ENCODE results near the gene KLHL12.

The KLHL12 gene

DNA sequence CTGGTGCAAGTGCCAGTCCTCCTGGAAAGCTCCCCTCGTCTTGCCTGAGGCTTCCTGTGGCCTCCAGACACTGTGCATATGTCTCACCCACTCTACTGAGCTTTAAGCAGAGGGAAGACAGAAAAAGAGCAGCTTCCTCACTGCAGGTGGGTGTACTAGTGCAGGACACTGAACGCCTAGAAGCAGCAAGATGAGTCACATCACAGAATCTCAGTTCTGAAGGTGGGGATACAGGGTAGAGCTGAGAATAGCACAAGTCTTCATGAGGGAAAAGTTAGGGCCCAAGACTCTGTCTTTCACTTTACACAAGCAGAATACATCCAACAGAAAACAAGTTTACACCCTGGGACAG is 78.9 kb downstream of the KLHL12 start:
- DNase-seq (ENCODE audit: low read depth): no peak
- no peak overlapping the region for H3K4me3 ChIP-seq (ENCODE audit: low read depth, low read length)
- TF ChIP-seq, protein P1, sequence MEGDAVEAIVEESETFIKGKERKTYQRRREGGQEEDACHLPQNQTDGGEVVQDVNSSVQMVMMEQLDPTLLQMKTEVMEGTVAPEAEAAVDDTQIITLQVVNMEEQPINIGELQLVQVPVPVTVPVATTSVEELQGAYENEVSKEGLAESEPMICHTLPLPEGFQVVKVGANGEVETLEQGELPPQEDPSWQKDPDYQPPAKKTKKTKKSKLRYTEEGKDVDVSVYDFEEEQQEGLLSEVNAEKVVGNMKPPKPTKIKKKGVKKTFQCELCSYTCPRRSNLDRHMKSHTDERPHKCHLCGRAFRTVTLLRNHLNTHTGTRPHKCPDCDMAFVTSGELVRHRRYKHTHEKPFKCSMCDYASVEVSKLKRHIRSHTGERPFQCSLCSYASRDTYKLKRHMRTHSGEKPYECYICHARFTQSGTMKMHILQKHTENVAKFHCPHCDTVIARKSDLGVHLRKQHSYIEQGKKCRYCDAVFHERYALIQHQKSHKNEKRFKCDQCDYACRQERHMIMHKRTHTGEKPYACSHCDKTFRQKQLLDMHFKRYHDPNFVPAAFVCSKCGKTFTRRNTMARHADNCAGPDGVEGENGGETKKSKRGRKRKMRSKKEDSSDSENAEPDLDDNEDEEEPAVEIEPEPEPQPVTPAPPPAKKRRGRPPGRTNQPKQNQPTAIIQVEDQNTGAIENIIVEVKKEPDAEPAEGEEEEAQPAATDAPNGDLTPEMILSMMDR (IDR thresholded peaks at IDR 0.05; ENCODE audit: control insufficient read depth, extremely low read depth, insufficient read depth): no peak

DNA sequence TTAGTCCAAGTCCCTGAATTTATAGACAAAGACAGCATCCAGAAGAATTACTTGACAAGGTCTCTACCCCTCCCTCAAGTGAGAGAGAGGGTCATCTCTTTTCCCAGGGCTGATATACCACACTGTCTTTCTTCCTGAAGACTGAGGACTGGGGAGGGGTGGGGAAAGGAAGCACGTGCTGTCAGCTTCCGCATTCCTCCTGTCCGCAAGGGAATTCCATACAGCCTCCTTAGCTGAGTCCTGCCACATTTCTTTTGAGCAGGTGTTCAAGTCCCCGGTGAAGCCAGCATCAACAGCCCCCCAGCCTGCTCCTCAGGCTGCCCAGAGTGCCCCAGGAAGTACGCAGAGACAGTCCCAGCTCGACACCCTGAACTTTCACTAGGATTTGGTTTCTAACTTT is 82.1 kb downstream of the KLHL12 start:
- TF ChIP-seq, protein P1 (IDR thresholded peaks at IDR 0.05; ENCODE audit: control insufficient read depth, extremely low read depth, insufficient read depth): no peak
- no peak overlapping the region for H3K4me3 ChIP-seq (ENCODE audit: low read depth, low read length)
- no peak for DNase-seq (ENCODE audit: low read depth)

DNA sequence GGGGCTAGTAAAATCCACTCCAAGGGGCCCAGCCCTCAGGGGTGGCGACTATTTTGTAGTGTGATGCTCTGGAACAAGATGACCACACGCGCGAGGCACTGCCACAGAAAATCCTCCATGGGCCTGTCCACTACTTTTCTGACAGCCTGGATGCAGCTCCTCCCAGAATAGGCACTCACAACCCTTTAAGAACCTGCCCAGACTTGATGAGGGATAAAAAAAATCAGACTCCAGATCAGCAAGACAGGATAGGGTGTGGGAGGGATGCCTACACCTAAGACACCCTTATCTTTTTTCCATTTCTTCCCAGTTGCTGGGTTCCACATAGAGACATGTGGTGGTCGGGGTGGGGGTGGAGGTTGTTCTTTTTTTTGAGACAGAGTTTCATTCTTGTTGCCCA is 82.8 kb downstream of the KLHL12 start:
- no peak overlapping the region for H3K4me3 ChIP-seq (ENCODE audit: low read depth, low read length)
- TF ChIP-seq, protein P1 (IDR thresholded peaks at IDR 0.05; ENCODE audit: control insufficient read depth, extremely low read depth, insufficient read depth): no peak
- no peak for DNase-seq (ENCODE audit: low read depth)

DNA sequence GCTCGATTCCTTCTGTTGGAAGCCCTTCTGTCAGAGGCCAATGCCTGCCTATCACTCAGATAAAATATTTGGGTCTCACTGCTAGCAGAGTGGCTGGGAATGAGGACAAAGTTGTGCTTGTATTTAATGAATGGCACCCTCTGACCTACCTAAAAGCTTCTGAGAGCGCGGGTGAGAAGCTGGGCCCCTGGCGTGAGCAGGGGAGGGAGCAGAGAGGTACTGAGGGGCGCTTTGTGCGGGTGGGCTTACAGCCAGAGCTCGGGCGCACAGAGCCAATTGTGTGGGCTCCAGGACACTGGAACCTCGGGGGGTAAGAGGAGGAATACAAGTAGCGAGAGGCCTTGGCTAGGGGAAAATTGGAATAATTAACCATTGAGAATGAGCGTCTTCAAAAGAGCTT is 84.0 kb downstream of the KLHL12 start:
- TF ChIP-seq, protein P1 (IDR thresholded peaks at IDR 0.05; ENCODE audit: control insufficient read depth, extremely low read depth, insufficient read depth): no peak
- no peak overlapping the region for H3K4me3 ChIP-seq (ENCODE audit: low read depth, low read length)
- DNase-seq (ENCODE audit: low read depth): no peak
